ENCODE data around the gene OR2F2. TPM values are rescaled to one million over a fixed set of nuclear protein-coding genes. Genes with fewer than 3 reads are reported as not detected.

OR2F2 gene
- total RNA-seq, 1 donor = not detected

DNA sequence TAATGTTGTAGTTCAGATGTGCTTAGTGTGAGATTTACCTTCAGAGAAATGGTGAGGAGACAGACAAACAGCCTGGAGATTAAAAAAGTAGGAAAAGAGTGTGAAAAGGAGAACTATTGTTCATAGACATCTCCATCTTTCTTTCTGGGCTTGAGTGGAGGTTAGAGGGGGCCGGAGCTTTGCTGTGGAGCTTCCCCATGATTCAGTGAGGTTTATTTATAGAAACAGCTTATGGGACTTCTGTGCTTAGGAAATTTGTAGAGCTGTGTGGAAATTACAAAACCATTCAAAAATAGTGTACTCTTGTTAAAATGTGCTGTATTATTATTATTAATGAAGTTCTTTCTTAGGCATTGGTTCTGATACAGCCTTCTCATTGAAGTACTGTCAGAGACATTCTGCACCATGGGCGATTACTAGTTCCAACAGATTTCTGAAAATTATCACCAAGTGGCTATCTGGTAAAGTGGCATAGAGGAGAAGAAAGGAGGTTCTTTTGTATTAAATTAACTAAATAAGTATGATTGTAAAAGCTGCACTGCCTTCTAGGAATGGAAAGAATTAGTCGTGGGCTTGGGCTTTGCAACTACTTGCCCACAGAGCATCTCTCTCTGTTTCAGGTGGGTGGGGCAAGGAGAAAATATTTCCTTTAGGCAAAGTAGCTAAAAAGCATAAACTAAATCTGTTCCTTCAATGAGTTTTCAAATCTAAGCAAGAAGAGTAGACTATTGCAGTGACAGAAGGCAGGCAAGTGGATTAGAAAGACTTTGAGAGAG is 24.4 kb upstream of the OR2F2 start:
- TF ChIP-seq, protein P1, sequence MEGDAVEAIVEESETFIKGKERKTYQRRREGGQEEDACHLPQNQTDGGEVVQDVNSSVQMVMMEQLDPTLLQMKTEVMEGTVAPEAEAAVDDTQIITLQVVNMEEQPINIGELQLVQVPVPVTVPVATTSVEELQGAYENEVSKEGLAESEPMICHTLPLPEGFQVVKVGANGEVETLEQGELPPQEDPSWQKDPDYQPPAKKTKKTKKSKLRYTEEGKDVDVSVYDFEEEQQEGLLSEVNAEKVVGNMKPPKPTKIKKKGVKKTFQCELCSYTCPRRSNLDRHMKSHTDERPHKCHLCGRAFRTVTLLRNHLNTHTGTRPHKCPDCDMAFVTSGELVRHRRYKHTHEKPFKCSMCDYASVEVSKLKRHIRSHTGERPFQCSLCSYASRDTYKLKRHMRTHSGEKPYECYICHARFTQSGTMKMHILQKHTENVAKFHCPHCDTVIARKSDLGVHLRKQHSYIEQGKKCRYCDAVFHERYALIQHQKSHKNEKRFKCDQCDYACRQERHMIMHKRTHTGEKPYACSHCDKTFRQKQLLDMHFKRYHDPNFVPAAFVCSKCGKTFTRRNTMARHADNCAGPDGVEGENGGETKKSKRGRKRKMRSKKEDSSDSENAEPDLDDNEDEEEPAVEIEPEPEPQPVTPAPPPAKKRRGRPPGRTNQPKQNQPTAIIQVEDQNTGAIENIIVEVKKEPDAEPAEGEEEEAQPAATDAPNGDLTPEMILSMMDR (IDR thresholded peaks at IDR 0.05; ENCODE audit: insufficient read depth, low read depth, low read length) = no peak
- no peak overlapping the region for H3K4me3 ChIP-seq (ENCODE audit: low read depth, low read length)
- DNase-seq (ENCODE audit: low read depth) = no peak

DNA sequence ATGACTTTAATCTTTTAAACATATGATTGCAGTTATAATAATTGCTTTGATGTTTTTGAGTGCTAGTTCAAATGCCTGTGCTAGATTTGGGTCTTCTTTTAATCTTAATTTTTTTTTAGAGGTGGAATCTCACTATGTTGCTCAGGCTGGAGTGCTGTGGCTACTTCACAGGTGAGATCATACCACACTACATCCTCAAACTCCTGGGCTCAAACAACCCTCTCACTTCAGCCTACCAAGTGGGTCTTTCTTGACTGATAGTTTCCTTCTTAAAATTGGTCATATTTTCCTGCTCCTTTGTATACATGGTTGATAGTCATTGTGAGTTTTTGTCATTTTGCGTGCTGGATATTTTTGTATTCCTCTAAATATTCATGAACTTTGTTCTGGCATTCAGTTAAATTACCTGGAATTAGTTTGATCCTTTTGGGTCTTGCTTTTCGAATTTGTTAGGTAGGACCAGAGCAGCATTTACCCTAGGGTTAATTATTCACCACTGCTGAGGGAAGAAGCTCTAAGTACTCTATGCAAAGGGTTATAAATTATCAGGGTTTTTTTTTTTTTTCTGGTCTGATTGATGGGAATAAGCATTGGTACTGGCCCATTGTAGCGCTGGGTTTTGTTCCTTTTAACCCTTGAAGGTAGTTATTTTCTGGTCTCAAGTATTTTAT is 21.0 kb upstream of the OR2F2 start:
- H3K4me3 ChIP-seq (ENCODE audit: low read depth, low read length) = no peak overlapping the region
- no peak for DNase-seq (ENCODE audit: low read depth)
- TF ChIP-seq, protein P1 (IDR thresholded peaks at IDR 0.05; ENCODE audit: insufficient read depth, low read depth, low read length) = no peak

- H3K4me3 ChIP-seq (ENCODE audit: low read depth, low read length) = no peak overlapping the region
- DNase-seq (ENCODE audit: low read depth) = no peak
- TF ChIP-seq, protein P1 (IDR thresholded peaks at IDR 0.05; ENCODE audit: insufficient read depth, low read depth, low read length) = no peak
Measured at GRCh38 chr7:143914938-143915652, 19.9 kb upstream of the OR2F2 start.

DNA sequence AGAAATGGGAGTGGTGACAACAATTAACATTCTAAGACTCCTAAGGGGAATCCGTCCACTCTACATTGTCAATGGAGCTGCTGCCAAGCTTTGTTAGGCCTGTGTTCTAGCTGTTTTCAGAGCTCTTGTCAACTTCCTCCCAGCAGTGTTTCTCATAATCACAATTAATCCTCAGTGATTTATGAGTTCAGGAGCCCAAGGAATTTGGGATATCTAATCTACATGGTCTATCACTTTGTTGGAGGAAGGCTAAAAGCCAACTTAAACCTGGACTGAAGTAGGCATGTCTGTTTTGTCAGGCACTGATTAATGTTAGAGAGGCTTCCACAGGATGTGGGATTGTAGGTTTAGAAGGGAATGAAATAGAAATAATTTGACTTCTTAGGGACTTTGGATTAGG is 10.2 kb upstream of the OR2F2 start:
- no peak overlapping the region for H3K4me3 ChIP-seq (ENCODE audit: low read depth, low read length)
- TF ChIP-seq, protein P1 (IDR thresholded peaks at IDR 0.05; ENCODE audit: insufficient read depth, low read depth, low read length) = no peak
- peak; percentile 22 for DNase-seq (ENCODE audit: low read depth)

GRCh38 chr7:143929224-143929920 is 5.7 kb upstream of the OR2F2 start:
- no peak overlapping the region for H3K4me3 ChIP-seq (ENCODE audit: low read depth, low read length)
- DNase-seq (ENCODE audit: low read depth) = no peak
- TF ChIP-seq, protein P1 (IDR thresholded peaks at IDR 0.05; ENCODE audit: insufficient read depth, low read depth, low read length) = no peak

GRCh38 chr7:143931739-143932138 is 3.3 kb upstream of the OR2F2 start:
- DNase-seq (ENCODE audit: low read depth) = peak; percentile 59
- TF ChIP-seq, protein P1 (IDR thresholded peaks at IDR 0.05; ENCODE audit: insufficient read depth, low read depth, low read length) = no peak
- H3K4me3 ChIP-seq (ENCODE audit: low read depth, low read length) = no peak overlapping the region

Measured in fibroblast of villous mesenchyme (primary cell).